HG02610 (cell line): Measurements from ENCODE around the gene ASGR2.
"Not testable (repeated sequence)": the region's sequence is repeated elsewhere in the genome, so short reads cannot be mapped to it uniquely, and the experiment has no call there.

Experiments
- ATAC-seq: cut with Tn5 transposase; IDR thresholded peaks from one replicate; pipeline ENCODE4 v1.9.1; 2021; ENCODE audit warnings: mild to moderate bottlenecking, moderate library complexity; ENCODE audit not compliant: unreplicated experiment

Gene ASGR2

DNA sequence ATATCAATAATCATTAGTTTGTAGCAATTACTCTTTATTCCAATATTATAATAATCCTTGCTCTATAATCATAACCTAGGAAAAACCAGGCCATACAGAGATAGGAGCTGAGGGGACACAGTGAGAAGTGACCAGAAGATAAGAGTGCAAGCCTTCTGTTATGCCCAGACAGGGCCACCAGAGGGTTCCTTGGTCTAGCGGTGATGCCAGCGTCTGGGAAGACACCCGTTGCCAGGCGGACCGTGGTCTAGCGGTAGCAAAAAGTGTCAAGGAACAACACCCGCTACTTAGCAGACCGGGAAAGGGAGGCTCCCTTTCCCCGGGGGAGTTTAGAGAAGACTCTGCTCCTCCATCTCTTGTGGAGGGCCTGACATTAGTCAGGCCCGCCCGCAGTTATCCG lies 11.8 kb upstream of the ASGR2 start:
- ATAC-seq: not testable (repeated sequence)

DNA sequence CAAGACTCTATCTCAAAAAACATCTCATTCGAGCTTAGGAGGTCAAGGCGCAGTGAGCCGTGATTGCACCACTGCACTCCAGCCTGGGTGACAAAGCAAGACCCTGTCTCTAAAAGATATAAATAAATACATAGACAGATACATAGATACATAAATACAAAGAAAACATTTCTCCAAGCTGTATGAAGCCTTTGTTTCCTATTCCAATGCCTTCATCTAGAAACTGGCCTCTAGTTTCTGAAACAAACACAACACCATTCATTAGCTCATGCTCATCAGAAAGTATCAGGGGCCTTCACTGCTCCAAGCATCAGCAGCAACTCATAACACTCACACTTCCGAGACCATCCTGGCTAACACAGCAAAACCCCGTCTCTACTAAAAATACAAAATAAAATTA lies 10.3 kb upstream of the ASGR2 start:
- no peak for ATAC-seq

DNA sequence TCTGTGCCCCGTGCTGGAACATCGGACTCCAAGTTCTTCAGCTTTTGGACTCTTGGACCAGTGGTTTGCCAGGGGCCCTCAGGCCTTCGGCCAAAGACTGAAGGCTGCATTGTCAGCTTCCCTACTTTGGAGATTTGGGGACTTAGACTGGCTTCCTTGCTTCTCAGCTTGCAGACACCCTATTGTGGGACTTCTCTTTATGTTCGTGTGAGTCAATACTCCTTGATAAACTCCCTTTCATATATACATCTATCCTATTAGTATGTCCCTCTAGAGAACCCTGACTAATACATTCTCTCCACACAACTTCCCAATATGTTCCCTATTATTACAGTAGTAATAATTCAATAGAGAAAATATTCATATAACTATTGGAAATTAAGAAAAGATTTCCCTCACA lies 9.2 kb upstream of the ASGR2 start:
- ATAC-seq: no peak

DNA sequence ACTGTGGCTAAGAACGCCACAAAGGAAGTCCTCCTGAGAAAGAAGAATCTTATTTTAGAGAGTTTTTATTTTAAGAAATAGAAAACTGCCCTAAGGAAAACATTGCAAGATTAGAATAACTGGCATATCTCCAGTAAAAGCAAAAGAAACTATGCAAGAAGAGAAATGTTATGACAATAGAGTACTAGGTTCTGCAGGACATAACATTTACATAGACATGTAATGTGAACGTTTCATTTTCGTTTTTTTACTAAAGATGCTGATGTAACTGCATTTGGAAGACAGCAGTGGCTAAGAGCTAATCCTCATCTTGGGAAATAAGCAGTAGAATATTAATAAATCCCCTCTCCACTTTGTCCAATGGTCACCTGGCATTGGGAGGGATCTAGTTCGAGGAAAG lies 7.8 kb upstream of the ASGR2 start:
- ATAC-seq: no peak

DNA sequence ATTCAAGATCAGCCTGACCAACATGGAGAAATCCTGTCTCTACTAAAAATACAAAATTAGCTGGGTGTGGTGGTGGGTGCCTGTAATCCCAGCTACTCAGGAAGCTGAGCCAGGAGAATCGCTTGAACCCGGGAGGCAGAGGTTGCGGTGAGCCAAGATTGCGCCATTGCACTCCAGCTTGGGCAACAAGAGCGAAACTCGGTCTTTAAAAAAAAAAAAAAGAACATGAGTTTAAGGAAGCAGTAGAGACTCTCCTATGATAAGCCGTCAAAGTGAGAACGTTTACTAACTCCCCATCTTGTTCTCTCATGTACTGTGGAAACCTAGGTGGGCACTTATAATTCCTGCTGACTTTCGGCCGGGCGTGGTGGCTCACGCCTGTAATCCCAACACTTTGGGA lies 6.0 kb upstream of the ASGR2 start:
- ATAC-seq: not testable (repeated sequence)

DNA sequence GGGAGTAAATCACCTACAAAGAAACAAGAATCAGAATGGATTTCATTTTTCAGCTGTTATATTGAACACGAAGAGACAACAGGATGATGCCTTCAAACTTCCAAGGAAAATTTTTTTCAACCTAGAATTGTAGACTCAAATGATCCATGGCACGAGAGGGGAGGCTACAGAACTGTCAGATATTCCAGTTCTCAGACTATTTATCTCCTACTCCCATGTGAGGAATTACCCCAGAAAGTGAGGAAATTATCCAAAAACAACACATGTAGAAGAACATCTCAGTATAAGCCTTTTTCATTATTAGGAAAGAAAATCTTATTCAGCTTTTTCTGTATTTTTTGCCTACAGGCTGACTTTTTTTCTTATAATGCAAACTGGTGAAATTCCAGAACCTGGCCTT lies 5.5 kb upstream of the ASGR2 start:
- no peak for ATAC-seq

DNA sequence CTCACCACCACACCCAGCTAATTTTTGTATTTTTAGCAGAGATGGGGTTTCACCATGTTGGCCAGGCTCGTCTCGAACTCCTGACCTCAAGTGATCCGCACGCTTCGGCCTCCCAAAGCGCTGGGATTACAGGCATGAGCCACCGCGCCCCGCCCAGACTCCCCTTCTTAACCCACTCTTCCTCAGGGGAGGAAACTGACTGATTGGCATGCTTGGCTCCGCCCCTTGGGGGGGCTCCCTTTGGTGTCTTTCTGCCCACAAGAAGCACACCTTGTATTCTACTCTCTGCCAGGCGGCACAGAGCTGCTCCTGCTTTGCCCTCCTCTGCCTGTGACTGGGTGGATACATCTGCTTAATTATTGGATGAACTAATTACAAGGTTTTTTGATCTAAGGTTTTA lies 4.7 kb upstream of the ASGR2 start:
- no peak for ATAC-seq

DNA sequence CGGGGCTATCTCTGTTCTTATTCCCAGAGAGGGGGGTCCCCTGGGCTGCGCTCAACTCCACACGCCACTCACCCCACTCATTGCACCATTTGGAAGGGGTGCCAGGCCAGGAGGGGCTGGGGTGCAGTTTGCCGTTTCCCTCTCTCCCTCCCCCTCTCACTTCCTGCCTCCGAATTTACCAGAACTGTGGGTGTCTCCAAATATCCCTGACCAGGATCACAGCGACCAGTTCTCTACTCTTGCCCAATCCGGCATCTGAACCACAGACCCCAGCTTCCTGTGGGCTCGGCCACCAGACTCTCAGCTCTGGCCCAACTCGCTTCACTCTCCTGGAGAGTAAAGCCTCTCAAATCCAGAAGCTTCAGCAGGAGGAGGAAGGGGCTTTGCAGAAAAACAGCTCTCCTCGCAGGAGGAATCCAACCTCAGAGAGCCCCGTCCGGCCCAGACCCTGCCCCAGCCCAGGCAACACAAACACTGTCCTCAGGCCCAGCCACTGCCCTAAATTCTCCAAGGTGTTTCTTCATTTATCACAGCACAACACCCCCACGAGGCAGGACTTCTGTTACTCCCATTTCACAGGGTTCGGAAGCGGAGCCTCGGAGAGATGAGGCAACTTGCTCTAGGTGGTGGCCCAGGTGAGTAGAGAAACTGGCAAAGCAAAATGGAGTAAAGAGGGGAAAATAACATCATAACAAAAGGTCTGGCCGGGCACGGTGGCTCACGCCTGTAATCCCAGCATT lies 423 bp upstream of the ASGR2 start:
- ATAC-seq: no peak

DNA sequence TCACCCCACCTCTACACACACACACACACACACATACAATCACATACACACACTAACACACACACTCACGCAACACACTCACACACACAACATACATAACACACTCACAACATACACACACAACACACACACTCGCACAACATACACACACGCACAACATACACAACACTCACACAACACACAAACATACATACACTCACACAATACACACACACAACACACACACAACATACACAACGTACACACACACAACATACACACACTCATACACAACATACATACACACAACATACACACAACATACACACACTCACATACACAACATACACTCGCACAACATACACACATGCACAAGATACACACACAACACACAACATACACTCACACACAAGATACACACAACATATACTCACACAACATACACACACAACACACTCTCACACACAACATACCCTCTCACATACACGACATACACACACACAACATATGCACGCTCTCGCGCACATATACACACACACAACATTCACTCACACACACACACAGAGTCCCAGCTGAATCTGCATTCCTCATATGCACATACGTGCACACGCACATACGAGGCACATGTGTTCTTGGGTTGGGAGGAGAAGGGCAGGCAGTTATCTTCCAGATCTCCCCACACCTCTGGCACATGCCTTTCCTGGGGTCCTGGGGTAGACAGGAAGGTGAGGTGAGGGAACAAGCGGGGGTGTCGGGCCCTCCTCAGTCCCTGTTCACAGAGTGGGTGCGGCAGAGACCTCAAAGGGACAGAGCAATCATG lies 1.1 kb downstream of the ASGR2 start:
- ATAC-seq: no peak

DNA sequence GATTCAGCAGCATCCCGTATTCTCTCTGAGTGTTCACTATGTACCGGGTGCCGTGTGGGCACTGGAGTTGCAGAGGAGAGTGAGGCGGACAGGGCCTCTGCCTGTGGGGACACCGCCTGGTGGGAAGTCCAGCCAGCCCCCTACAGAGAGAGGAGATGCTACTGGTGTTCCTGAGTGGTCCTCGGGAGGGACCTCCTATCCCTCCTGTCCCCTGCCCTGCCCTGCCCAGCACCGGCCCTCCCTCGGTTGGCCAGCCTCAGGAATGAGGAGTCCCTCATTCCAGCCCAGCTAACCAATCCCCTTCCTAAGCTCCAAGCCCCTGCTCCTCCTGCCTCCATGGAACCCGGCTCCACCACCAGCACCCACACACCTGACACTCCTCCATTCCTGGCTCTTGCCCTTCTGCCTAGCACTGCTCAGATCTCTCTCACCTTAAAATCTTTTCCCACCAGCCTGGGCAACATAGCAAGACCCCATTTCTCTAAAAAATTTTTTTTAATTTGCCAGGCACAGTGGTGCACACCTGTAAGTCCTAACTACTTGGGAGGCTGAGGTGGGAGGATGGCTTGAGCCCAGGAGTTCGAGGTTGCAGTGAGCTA lies 2.0 kb downstream of the ASGR2 start:
- no peak for ATAC-seq

DNA sequence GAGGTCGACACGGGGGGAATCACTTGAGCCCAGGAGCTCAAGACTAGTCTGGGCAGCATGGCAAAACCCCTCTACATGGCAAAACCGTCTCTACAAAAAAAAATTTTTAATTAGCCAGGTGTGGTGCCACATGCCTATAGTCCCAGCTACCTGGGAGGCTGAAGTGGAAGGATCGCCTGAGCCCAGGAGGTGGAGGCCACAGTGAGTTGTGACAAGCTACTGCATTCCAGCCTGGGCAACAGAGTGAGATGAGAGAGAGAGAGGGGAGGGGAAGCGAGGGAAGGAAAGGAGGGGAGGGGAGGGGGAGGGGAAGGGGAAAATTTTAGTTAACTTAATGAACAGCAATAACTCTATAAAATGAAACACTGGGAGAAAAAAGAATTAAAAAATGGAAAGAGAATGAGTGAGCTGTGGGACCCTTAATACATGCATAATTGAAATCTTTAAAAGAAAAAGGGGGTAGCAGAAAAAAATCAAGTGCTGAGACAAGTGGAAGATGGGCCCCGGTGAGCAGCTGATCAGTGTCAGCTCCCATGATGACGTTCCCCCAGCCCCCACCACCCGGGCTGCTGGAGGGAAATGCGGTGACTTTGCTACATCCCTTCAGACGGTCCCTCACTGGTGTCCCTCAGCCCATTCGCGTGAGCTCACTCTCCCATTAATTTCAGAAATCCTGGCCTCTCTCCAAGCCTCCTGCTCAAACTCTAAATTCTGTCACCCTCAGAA lies 2.7 kb downstream of the ASGR2 start:
- no peak for ATAC-seq

DNA sequence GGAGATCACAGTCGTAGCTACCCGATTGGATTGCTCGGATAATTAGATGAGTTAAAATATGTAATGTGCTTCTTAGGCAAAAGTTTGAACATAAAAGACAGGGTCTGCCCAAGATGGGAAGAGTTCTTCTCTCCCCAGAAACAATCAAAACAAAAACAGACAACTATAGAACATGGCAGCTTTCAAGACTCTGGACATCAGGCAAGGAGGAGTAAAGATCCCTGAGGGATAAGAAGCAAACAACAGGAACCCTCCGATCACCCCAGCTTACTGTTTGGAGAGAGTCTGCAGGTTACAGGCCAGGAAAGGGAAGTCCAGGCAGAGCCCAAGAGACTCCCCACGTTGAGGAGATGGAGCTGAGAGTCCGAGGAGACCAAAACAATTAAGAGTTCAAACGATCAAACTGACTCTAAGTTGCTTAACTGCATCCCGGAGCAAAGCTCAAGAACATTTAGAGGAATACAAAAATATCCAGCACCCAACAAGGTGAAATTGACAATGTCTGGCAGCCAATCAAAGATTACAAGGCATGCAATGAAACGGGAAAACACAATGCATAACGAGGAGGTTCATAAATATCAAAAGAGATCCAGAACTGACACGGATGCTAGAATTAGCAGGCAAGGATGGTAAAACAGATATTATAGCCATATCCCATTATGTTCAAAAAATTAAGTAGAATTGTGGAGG lies 3.9 kb downstream of the ASGR2 start:
- ATAC-seq: no peak

DNA sequence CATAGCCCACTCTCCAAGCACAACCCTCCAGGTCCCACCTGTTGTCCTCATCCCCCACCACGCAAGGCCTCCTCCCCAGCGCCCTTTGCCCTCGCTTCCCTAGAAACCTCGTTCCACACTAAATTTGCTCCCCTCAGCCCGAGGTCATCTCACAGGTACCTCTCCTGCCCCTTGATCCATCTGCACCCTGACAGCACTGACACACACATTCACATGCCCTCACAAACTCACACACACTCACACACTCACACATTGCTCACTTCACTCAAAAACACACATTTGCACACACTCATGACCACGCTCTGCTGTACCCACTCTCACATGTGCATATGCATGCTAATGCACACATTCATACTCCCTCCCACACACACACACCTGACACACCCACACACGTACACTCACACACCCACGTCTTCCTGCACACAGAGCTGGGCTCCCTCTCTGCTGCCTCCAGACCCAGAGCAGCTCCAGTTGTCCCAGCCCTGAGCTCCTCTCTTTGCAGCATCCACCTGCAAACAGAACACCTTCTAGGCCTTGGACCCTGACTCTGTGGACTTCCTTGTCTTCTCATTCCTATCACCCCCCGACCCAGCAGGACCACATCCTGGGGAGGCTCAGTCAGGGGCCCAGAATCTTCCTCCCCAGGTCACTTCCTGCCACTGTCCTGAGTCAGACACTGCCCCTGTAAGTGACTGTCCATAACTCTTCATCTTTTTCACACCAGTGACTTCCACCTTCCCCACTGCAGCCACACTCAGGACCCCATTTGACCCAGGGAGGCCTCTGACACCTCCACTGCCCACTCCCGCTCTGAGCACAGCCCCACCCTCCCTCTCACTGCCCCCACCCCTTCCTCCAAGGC lies 4.9 kb downstream of the ASGR2 start:
- ATAC-seq: no peak

DNA sequence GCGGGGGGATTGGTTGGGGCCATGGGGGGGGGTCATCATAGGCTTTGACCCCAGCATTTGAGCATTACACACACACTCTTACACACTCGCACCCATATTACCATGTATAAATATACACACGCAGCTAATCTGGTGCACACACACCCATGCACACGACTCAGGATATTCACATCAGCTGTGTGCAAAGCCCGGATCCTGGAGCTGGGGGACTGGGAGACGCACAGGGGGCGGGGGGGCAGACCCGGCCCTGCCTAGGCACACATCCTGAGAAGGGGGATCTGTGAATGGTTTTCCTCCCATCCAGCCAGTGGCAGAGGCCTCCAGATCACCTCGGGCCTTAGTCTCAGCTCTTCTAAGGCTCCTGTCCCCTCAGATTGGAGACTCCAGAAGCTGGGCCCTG lies 5.6 kb downstream of the ASGR2 start:
- ATAC-seq: no peak

DNA sequence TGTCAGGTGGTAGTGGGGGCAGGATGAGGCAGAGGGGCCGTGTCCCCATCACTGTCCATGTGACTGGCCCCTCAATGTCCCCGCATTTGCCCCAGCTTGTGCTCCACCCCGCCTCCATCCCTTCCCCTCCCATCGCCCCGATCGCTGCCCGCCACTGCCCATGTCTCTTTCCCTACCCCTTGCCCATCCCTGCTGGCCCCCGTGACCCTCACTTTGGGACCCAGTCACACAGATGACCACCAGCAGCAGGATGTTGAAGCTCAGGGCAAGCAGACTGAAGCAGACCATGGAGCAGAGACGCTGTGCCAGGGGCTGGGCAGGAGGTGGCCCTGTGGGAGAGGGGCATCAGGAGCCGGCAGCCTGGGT lies 6.1 kb downstream of the ASGR2 start:
- no peak for ATAC-seq

DNA sequence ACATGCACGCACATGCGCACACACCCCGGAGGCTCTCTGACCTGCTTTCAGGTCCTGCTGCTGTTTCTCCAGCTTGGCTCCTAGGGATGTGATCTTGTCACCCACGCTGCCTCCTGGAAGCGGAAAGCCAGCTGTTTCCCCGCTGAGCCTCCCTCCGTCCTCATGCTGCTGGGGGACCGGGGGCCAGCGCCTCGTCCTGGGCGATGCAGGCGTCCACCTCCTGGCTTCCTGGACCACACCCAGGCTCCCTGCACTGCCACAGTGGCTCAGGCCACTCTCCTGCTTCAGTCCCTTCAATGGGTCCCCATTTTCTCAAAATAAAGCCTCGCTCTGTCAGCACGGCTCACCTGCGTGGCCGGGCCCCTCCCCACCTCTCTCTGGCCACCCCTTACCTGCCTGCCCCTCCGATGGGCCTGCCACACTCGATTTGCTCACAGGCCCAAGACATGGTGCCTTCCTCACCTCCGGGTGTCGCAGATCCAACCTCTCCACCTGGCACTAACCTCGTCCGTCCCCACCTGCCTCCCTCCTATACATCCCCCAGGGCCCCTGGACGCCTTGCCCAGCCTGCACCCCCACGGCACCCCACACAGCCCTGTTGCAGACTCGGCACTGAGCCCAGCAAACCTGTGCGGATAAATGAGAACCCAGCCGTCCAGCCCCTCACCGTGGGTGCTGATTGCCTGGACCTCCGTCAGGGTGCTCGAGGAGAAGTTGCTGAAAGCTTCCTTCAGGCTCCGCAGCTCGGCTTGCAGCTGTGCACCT lies 6.6 kb downstream of the ASGR2 start:
- no peak for ATAC-seq

DNA sequence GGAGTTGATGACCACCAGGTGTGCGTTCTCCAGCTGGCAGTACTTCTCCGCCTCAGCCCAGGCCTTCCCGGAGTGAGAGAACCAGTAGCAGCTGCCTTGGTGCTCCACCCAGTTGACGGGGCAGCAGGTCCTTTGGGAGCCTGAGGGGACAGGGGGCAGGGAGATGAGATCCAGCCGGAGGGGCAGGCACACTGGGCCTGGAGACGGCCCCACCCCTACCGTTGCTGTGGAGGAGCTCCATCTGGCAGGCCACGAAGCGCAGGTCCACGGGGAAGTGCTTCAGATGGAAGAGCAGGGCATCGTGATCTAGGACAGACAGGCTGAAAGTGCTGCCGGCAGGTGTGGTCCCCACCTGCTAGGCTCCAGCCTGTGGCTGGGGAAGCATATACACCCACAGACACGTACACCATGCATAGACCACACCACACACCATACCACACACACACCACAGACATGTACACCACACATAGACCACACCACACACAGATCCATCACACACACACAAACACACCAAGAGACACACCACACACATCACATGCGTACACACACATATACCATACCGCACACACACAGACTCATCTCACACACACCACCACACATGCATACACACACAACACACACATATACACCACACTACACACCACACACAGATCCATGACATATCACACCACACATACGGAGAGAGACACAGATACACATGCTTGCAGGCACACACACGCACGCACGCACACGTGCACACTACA lies 7.4 kb downstream of the ASGR2 start:
- ATAC-seq: no peak

DNA sequence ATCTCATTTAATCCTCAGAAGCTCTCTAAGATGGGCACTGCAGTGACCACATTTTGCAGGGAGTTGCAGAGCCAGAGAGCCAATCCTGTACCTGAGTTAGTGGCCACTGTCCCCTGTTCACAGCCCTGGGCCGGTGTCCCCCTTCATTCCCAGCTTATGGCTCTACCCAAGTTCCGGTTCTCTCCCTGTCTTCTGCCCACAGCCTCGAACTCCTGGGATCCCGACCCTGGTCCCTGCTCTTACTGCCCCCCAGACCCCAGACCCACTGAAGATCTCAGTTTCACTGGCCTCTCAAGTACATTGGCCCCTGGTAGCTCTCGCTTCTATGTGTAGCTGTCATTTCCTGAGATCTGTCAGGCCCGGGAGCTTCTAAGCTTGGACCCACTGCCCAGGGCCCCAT lies 12.2 kb downstream of the ASGR2 start:
- ATAC-seq: no peak

DNA sequence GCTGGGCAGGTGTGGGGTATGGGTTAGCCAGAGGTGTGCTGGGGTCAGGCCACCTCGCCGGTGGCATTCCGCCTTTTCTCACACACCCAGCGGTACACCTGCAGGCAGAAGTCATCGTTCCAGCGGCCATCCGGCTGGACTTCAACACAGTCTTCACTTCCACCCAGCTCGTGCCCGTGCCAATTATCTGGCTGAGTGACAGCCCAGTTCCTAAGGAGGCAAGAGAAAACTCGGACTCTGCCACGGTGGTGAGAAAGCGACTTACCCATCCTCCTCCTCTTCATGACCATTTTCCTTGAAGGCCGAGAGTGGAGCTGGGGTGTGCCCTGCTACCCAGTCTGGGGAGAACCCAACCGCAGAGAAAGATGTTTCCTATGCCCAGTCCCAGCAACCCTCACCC lies 13.1 kb downstream of the ASGR2 start:
- no peak for ATAC-seq
